ENCODE data around the gene UBA6.

UBA6 gene

DNA sequence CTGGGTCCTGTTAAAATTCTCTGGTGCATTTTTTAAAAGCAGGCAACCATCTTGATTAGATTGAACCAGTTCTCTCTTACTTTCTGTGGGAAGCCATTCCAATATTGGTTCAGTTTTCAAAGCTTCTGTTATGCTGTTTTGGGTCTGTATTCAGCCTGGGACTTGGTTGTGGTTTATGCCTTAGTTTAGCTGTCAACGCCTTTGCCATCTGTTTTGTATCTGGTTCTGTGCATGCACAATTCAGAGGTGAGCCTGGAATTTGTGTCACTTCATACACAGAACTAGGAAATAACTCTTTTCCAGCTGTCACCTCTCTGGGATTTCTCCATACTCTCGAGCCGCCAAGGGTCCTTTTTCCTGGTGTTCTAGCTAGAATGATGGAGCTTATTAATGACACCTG is 96.2 kb downstream of the UBA6 start:
- no peaks in the 10 kb centered on the region for H4K20me1 ChIP-seq (ENCODE audit: insufficient read depth, low read length, poor library complexity, severe bottlenecking)
- H3K79me2 ChIP-seq (ENCODE audit: insufficient read depth, low read length): no peaks in the 10 kb centered on the region

DNA sequence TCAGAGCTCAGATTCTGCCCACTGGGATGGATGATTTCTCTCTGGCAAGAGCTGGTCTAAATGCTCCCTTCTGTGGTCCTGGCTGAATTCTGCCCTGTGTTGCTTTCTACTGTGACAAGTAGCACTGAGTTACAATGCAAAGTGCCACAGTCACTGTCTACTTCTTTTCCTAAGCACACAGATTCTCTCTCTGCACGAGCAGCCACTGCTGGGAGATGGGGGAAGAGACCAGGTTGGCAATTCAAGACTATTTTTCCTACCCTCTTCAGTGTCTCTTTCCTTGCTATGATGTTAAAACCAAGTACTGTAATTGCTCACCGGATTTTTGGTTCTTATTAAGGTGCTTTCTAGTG is 97.0 kb downstream of the UBA6 start:
- no peaks in the 10 kb centered on the region for H3K9me3 ChIP-seq (ENCODE audit: insufficient read depth, low read depth, low read length)
- no peak overlapping the region for H3K9ac ChIP-seq (ENCODE audit: low read depth, low read length, poor library complexity, severe bottlenecking)
- H4K20me1 ChIP-seq (ENCODE audit: insufficient read depth, low read length, poor library complexity, severe bottlenecking): no peaks in the 10 kb centered on the region
- H3K4me1 ChIP-seq (ENCODE audit: insufficient read depth, low read length, poor library complexity, severe bottlenecking): no peaks in the 10 kb centered on the region
- H3K79me2 ChIP-seq (ENCODE audit: insufficient read depth, low read length): no peaks in the 10 kb centered on the region
- H3K4me3 ChIP-seq (ENCODE audit: low read length, poor library complexity, severe bottlenecking): no peak overlapping the region
- TF ChIP-seq, protein P1, sequence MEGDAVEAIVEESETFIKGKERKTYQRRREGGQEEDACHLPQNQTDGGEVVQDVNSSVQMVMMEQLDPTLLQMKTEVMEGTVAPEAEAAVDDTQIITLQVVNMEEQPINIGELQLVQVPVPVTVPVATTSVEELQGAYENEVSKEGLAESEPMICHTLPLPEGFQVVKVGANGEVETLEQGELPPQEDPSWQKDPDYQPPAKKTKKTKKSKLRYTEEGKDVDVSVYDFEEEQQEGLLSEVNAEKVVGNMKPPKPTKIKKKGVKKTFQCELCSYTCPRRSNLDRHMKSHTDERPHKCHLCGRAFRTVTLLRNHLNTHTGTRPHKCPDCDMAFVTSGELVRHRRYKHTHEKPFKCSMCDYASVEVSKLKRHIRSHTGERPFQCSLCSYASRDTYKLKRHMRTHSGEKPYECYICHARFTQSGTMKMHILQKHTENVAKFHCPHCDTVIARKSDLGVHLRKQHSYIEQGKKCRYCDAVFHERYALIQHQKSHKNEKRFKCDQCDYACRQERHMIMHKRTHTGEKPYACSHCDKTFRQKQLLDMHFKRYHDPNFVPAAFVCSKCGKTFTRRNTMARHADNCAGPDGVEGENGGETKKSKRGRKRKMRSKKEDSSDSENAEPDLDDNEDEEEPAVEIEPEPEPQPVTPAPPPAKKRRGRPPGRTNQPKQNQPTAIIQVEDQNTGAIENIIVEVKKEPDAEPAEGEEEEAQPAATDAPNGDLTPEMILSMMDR (conservative IDR thresholded peaks at IDR 0.05; ENCODE audit: low read length): no peak
- no peak for TF ChIP-seq EZH2phosphoT487 (IDR thresholded peaks at IDR 0.05; ENCODE audit: borderline replicate concordance)
- H3K27me3 ChIP-seq (ENCODE audit: insufficient read depth, low read length, poor library complexity, severe bottlenecking): no peaks in the 10 kb centered on the region
- H3K4me2 ChIP-seq (ENCODE audit: low read depth, low read length, poor library complexity, severe bottlenecking): no peak overlapping the region
- H3F3A ChIP-seq (ENCODE audit: low read depth): no peaks in the 10 kb centered on the region
- no peaks in the 10 kb centered on the region for H3K9me2 ChIP-seq (replicated peaks; ENCODE audit: low read depth, low read length)
- H3K36me3 ChIP-seq (ENCODE audit: insufficient read depth, low read length): no peaks in the 10 kb centered on the region
- no peak overlapping the region for H2AFZ ChIP-seq (ENCODE audit: low read length)

More for the DNA sequence above, 96.2 kb downstream of the UBA6 start:
- H3K4me3 ChIP-seq (ENCODE audit: low read length, poor library complexity, severe bottlenecking): no peak overlapping the region
- no peaks in the 10 kb centered on the region for H3F3A ChIP-seq (ENCODE audit: low read depth)
- H3K4me2 ChIP-seq (ENCODE audit: low read depth, low read length, poor library complexity, severe bottlenecking): no peak overlapping the region
- TF ChIP-seq EZH2phosphoT487 (IDR thresholded peaks at IDR 0.05; ENCODE audit: borderline replicate concordance): no peak
- TF ChIP-seq, protein P1 (conservative IDR thresholded peaks at IDR 0.05; ENCODE audit: low read length): no peak
- H2AFZ ChIP-seq (ENCODE audit: low read length): no peak overlapping the region
- H3K9me2 ChIP-seq (replicated peaks; ENCODE audit: low read depth, low read length): no peaks in the 10 kb centered on the region
- no peaks in the 10 kb centered on the region for H3K27me3 ChIP-seq (ENCODE audit: insufficient read depth, low read length, poor library complexity, severe bottlenecking)
- H3K4me1 ChIP-seq (ENCODE audit: insufficient read depth, low read length, poor library complexity, severe bottlenecking): no peaks in the 10 kb centered on the region
- H3K9me3 ChIP-seq (ENCODE audit: insufficient read depth, low read depth, low read length): peaks cover under 1% of the 10 kb centered on the region; the same call in 1 of the 2 replicates
- no peak overlapping the region for H3K9ac ChIP-seq (ENCODE audit: low read depth, low read length, poor library complexity, severe bottlenecking)
- no peaks in the 10 kb centered on the region for H3K36me3 ChIP-seq (ENCODE audit: insufficient read depth, low read length)

DNA sequence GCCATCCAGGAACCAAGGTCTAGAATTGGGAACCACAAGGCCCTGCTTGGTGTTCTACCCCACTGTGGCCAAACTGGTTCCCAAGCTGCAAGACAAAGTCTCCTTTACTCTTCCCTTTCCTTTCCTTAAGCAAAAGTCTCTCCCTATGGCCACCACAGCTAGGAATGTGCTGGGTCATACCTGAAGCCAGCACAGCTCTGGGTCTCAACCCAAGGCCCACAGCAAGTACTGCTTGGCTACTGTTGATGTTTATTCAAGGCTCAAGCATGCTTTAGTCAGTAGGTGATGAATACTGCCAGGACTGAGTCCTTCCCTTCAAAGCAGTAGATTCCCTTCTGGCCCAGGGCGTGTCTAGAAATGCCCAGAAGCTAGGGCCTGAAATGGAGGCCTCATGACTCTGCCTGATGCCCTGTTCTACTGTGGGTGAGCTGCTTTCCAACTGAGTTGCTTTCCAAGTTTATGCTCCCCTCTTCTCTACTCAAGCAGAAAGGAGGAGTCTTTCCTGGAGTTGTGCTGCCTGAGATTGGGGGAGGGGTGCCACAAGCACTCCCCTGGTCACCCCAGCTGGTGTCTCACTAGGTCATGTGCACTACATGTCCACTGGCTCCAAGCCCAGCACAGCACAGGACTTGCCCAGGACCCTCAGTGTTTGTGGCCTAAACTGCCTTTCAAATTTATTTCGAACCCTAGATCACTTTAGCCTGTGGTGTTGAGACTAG is 97.5 kb downstream of the UBA6 start:
- Histone ChIP-seq H3F3A (ENCODE audit: low read depth) (no peaks in the 10 kb centered on the region), H2AFZ (ENCODE audit: low read length) (no peak overlapping the region), H3K4me3 (ENCODE audit: low read length, poor library complexity, severe bottlenecking) (no peak overlapping the region), H3K4me2 (ENCODE audit: low read depth, low read length, poor library complexity, severe bottlenecking) (no peak overlapping the region), H3K27me3 (ENCODE audit: insufficient read depth, low read length, poor library complexity, severe bottlenecking) (no peaks in the 10 kb centered on the region), H3K9me2 (replicated peaks; ENCODE audit: low read depth, low read length) (no peaks in the 10 kb centered on the region), H3K9me3 (ENCODE audit: insufficient read depth, low read depth, low read length) (no peaks in the 10 kb centered on the region), H3K4me1 (ENCODE audit: insufficient read depth, low read length, poor library complexity, severe bottlenecking) (no peaks in the 10 kb centered on the region), H3K9ac (ENCODE audit: low read depth, low read length, poor library complexity, severe bottlenecking) (no peak overlapping the region), H3K36me3 (ENCODE audit: insufficient read depth, low read length) (no peaks in the 10 kb centered on the region), H4K20me1 (ENCODE audit: insufficient read depth, low read length, poor library complexity, severe bottlenecking) (no peaks in the 10 kb centered on the region), H3K79me2 (ENCODE audit: insufficient read depth, low read length) (no peaks in the 10 kb centered on the region)
- TF ChIP-seq, protein P1 (conservative IDR thresholded peaks at IDR 0.05; ENCODE audit: low read length): no peak
- TF ChIP-seq EZH2phosphoT487 (IDR thresholded peaks at IDR 0.05; ENCODE audit: borderline replicate concordance): no peak
